HUES48 (cell line): ENCODE data around the gene UNC79.

ENCODE experiments used
- H3K27ac ChIP-seq: one replicate; pipeline ENCODE4 v1.7.0; 2013; ENCODE audit warnings: low read depth, low read length, inconsistent platforms
- H3K27me3 ChIP-seq: 2 replicates; pipeline ENCODE4 v1.6.1; 2013; ENCODE audit warnings: mild to moderate bottlenecking, low read length; ENCODE audit not compliant: control insufficient read depth, insufficient read depth
- H3K36me3 ChIP-seq: 2 replicates; pipeline ENCODE4 v1.6.1; 2013; ENCODE audit warnings: low read length; ENCODE audit not compliant: control insufficient read depth, insufficient read depth
- H3K4me1 ChIP-seq: 2 replicates; pipeline ENCODE4 v1.6.1; 2013; ENCODE audit warnings: mild to moderate bottlenecking, low read length; ENCODE audit not compliant: control insufficient read depth, insufficient read depth
- H3K4me3 ChIP-seq: 2 replicates; pipeline ENCODE4 v1.5.1; 2013; ENCODE audit warnings: mild to moderate bottlenecking, low read depth, low read length
- H3K9ac ChIP-seq: 2 replicates; pipeline ENCODE4 v1.6.1; 2013; ENCODE audit warnings: mild to moderate bottlenecking, low read depth, low read length, moderate library complexity
- H3K9me3 ChIP-seq: 2 replicates; pipeline ENCODE4 v1.6.1; 2013; ENCODE audit warnings: low read length; ENCODE audit not compliant: control insufficient read depth, insufficient read depth

UNC79 gene

DNA sequence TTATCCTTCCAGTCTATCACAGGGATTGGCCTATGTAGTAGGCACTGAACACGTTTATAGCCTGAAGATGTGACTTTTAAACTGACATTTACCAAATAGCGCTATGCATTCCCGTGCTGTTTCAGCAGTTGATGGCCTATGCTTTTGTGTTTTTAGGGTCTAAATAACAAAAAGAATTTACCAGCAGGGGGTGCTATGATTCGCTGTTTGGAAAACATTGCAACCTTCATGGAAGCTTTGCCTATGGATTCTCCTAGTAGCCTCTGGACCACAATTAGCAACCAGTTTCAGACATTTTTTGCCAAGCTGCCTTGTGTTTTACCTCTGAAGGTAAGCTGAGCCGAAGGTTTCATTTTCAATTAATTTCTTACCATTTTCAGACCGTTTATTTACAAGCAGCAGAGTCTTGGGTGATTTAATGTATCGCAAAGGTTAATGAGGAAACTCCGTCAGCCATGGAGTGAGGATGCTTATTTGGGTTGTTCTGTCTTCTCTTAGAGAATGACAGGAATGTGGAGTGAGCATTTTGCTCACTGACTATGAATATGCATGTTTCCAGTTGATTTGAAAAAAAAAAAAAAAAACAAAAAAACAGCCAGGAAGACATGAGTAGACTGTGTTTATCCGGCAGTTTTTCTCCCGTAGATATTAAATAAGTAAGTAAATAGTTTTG lies 224.5 kb downstream of the UNC79 start:
- no peak overlapping the region for H3K9ac ChIP-seq
- H3K4me3 ChIP-seq = no peak overlapping the region
- no peaks in the 10 kb centered on the region for H3K27me3 ChIP-seq
- no peaks in the 10 kb centered on the region for H3K36me3 ChIP-seq
- no peaks in the 10 kb centered on the region for H3K9me3 ChIP-seq
- peaks cover 9% of the 10 kb centered on the region for H3K4me1 ChIP-seq
- no peak overlapping the region for H3K27ac ChIP-seq

DNA sequence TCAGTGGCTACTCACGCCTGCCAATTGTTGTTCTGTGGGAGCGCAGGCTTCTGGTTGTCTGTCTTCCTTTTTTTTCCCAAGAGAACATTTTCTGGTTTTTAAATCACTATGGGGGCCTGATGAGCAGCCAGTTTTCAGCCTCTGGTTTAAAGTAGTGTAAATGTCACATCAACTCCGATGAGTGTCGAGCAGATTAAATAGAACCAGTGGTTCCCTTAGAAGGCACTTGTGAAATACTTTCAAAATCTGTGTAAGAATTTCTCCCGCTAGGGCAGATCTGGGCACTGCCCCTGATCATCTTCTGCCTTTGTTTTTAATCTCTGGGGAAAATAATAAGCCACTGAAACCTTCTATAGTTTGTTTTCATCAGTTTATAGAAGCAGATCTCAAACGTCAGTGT lies 227.1 kb downstream of the UNC79 start:
- H3K4me3 ChIP-seq = no peak overlapping the region
- H3K9ac ChIP-seq = no peak overlapping the region
- H3K4me1 ChIP-seq = peaks cover 9% of the 10 kb centered on the region
- H3K9me3 ChIP-seq = no peaks in the 10 kb centered on the region
- H3K27ac ChIP-seq = no peak overlapping the region
- no peaks in the 10 kb centered on the region for H3K27me3 ChIP-seq
- H3K36me3 ChIP-seq = no peaks in the 10 kb centered on the region

DNA sequence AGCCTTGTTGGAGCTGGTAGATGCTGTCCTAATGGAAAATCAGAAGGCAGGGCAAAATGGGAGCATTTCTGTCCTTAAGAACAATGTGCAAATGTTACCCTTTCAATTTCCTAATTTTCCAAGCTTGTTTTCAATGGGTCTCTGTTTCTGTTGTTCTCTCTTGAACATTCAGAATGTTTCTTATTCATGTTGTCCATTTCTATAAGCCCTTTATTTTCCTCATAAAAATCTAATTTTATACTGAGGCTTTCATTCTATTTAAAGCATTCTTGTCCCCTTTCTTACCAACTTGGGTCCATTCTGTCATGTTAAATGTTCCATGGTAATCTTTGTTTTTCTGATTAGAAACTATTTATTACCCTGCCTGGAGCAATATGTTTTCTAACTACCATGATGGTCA lies 232.6 kb downstream of the UNC79 start:
- H3K27ac ChIP-seq = no peak overlapping the region
- no peak overlapping the region for H3K9ac ChIP-seq
- peaks cover 21% of the 10 kb centered on the region for H3K9me3 ChIP-seq
- H3K27me3 ChIP-seq = no peaks in the 10 kb centered on the region
- no peak overlapping the region for H3K4me3 ChIP-seq
- no peaks in the 10 kb centered on the region for H3K4me1 ChIP-seq
- H3K36me3 ChIP-seq = 0 out of 2 replicates have a peak, but pooled peaks cover 3% of the 10 kb centered on the region

DNA sequence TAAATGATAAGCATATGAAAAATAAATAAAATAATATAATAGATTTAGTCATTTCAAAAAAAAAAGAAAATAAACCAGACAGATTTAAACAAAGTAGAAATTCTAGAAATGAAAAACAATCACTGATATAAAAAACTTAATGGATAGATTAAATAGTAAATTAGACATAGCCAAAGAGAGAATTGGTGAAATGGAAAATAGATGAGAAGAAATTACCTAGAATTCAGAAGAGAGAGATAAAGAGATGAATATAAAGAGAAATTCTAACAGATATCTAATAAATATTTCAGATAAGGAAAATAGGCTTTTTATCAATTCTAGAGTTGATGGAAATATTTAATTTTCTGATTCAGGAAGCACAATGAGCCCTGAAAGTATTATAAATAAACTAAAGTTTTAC lies 234.4 kb downstream of the UNC79 start:
- 0 out of 2 replicates have a peak, but pooled peaks cover 3% of the 10 kb centered on the region for H3K36me3 ChIP-seq
- peaks cover 21% of the 10 kb centered on the region for H3K9me3 ChIP-seq
- H3K9ac ChIP-seq = no peak overlapping the region
- no peak overlapping the region for H3K27ac ChIP-seq
- no peaks in the 10 kb centered on the region for H3K27me3 ChIP-seq
- no peak overlapping the region for H3K4me3 ChIP-seq
- H3K4me1 ChIP-seq = no peaks in the 10 kb centered on the region

DNA sequence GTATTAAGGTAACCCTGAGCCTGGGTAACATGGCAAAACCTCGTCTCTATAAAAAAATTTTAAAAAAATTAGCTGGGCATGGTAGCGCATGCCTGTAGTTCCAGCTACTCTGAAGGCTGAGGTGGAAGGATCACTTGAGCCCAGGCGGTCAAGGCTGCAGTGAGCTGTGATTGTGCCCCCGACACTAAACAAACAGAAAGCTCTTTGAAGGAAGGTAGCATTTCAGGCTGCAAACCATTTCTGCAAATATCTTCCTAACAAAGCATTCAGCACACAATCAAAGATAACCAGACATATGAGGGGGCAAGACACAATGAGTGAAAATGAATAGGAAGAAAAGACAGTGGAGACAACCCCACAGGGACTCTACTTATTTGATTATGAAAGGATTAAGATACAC lies 238.9 kb downstream of the UNC79 start:
- Histone ChIP-seq H3K27me3 (no peaks in the 10 kb centered on the region), H3K4me1 (no peaks in the 10 kb centered on the region; the same call in 1 of the 2 replicates), H3K36me3 (0 out of 2 replicates have a peak, but pooled peaks cover 2% of the 10 kb centered on the region), H3K9ac (no peak overlapping the region), H3K4me3 (no peak overlapping the region), H3K9me3 (peaks cover 15% of the 10 kb centered on the region), H3K27ac (no peak overlapping the region)

DNA sequence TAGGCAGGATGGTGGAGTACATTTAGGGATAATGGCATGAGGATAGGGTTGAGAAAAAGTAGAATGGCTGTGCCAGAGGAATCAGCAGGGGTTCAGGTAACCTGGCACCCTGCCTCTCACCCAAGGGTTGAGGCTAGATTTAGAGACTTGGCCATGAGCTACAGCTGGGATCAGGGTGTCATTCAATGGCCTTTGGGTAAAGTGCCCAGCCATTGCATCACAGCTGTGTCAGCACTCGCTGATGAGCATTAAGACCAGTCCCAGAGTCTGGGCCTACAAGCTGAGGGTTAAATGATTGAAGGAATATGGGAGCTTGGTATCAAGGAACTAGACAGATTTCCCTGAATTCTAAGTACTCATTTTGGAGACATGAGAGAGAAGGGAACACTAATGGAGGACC lies 243.6 kb downstream of the UNC79 start:
- H3K4me3 ChIP-seq = no peak overlapping the region
- no peaks in the 10 kb centered on the region for H3K9me3 ChIP-seq
- no peak overlapping the region for H3K27ac ChIP-seq
- H3K4me1 ChIP-seq = peaks cover 4% of the 10 kb centered on the region; the same call in 1 of the 2 replicates
- H3K9ac ChIP-seq = no peak overlapping the region
- H3K27me3 ChIP-seq = no peaks in the 10 kb centered on the region
- H3K36me3 ChIP-seq = no peaks in the 10 kb centered on the region

DNA sequence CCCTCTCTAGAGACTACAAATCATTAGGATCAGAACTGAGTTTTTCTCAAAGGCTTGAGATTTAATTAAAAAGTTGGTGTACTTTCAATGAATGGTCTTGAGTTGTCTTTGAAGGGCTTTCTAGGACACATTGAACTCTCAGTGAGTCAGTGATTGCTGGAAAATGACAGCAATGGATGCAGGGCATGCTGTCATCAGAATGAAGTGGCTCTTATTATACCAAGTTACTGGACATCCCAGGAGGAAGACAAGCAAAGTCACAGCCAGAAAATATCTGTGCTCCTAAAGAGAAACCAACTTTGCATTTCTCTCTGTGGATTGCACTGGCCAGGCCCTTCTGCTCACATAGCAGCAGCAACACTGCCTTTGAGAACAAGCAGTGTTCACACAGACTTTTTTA lies 244.9 kb downstream of the UNC79 start:
- H3K4me1 ChIP-seq = peaks cover 4% of the 10 kb centered on the region; the same call in 1 of the 2 replicates
- no peak overlapping the region for H3K27ac ChIP-seq
- no peaks in the 10 kb centered on the region for H3K9me3 ChIP-seq
- H3K36me3 ChIP-seq = no peaks in the 10 kb centered on the region
- H3K9ac ChIP-seq = no peak overlapping the region
- no peak overlapping the region for H3K4me3 ChIP-seq
- no peaks in the 10 kb centered on the region for H3K27me3 ChIP-seq

DNA sequence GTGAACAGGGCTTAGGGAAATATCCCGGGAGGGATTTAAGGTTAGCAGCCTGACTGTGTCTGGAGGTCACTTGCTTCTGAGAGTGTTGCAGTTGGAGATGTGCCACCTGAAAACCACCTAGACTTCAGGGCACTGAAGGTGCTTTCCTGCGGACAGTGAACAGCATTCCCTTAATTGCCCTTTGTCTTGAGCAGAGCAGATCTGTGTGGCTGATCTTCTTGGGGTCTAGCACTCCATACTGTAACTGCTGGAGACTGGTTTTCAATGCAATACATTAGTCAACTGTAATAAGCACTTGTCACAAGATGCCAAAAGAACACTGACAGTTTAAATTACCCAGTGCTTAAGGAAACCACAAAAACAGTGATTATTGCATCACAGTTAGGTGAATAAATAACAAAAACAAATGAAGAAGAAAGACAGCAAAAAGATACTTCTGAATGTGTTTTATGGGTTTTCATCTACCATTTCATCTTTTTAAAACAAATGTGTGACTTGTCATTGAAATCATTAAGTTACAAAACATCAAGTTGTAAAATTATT lies 245.7 kb downstream of the UNC79 start:
- Histone ChIP-seq H3K27me3 (no peaks in the 10 kb centered on the region), H3K36me3 (no peaks in the 10 kb centered on the region), H3K4me1 (peaks cover 4% of the 10 kb centered on the region; the same call in 1 of the 2 replicates), H3K9ac (no peak overlapping the region), H3K27ac (no peak overlapping the region), H3K4me3 (no peak overlapping the region), H3K9me3 (no peaks in the 10 kb centered on the region)

DNA sequence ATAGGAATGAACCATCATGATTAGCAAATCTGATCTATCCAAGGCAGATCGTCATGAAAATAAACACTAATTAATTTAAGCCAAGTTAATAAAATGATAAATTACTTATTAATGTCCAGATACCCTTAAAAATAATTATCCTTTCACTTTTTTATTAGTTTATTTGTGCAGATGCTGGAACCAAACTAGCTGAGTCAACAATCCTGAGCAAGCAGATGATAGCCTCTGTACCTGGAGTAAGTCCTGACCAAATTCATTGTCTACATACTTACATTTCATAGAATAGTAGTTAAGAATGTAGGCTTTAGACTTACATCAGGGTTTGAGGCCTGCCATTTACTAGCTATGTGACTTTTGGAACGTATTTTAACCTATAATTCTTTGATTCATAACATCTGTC lies 251.7 kb downstream of the UNC79 start:
- H3K4me3 ChIP-seq = no peak overlapping the region
- no peak overlapping the region for H3K27ac ChIP-seq
- no peaks in the 10 kb centered on the region for H3K9me3 ChIP-seq
- H3K4me1 ChIP-seq = peaks cover 26% of the 10 kb centered on the region
- no peak overlapping the region for H3K9ac ChIP-seq
- no peaks in the 10 kb centered on the region for H3K36me3 ChIP-seq
- H3K27me3 ChIP-seq = no peaks in the 10 kb centered on the region

DNA sequence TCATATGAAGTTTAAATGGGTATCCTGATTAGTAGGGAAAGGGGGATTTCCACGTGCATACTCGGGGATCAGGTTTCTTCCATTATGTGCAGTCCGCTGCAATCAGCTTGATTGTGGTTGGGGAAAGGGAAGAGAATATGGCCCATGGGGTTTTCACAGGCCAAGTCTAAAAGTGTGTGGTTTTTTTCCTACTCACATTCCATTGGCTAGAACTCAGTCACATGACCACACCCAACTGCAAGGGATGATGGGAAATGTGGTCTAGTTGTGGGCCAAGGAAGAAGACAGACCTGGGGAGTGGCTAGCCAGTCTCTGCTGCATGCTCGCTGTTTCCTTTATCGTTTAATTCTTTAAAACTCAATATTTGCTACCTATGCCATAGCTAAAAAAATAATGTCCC lies 252.5 kb downstream of the UNC79 start:
- no peak overlapping the region for H3K4me3 ChIP-seq
- no peaks in the 10 kb centered on the region for H3K9me3 ChIP-seq
- H3K27ac ChIP-seq = no peak overlapping the region
- no peaks in the 10 kb centered on the region for H3K36me3 ChIP-seq
- no peak overlapping the region for H3K9ac ChIP-seq
- H3K4me1 ChIP-seq = peaks cover 30% of the 10 kb centered on the region
- no peaks in the 10 kb centered on the region for H3K27me3 ChIP-seq

DNA sequence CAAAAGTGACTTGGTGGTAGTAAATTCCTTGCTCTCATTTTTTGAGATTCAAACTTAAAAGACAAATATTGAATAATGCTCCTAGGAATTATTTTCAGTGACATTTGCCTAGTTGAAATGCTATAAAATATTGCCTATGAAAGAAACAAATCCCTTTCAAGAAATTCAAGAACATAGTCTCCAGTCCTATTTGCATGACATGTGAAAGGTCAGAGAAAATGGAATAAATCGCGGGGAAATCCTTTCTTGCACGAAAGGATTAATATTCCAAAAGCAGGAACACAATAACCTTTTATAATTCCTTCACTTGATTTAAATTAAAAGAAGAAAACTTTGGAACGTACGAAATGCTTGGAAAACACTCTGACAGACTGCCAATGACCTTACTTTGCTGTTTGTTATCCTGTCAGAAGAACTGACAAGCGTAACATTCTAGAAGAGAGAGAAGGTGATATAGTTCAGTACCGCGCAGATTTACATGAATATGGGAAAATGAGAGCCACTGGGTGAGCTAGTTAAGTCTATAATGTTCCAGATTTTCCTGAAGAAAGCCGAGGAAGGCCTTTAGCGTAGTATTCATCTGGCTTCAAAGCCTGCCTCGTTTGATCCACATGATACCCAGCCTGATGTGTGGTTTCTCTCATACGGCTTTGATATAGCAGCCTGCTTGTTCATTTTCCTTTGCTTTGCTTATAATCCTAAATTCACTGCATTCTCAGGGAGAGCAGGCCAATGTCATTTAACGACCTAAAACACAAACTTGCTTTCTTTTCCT lies 254.6 kb downstream of the UNC79 start:
- no peak overlapping the region for H3K27ac ChIP-seq
- no peaks in the 10 kb centered on the region for H3K9me3 ChIP-seq
- H3K27me3 ChIP-seq = no peaks in the 10 kb centered on the region
- H3K36me3 ChIP-seq = no peaks in the 10 kb centered on the region
- H3K4me3 ChIP-seq = no peak overlapping the region
- H3K9ac ChIP-seq = no peak overlapping the region
- peaks cover 45% of the 10 kb centered on the region for H3K4me1 ChIP-seq
